Right forelimb (tissue), 1 donor: ENCODE measurements around the gene PRKAR2B.
"Not testable (repeated sequence)": the region's sequence is repeated elsewhere in the genome, so short reads cannot be mapped to it uniquely, and the experiment has no call there.

Experiments used
- DNase-seq: peaks from one replicate; pipeline ENCODE4 v3.0.0-alpha.2; 2018

Gene PRKAR2B

GRCh38 chr7:107049480-107049879 lies 5.0 kb downstream of the PRKAR2B start:
- DNase-seq, result no peak

GRCh38 chr7:107049971-107050532 lies 5.5 kb downstream of the PRKAR2B start:
- DNase-seq, result no peak

- no peak for DNase-seq
Observed at GRCh38 chr7:107051376-107051775, 6.9 kb downstream of the PRKAR2B start.

- DNase-seq, result not testable (repeated sequence)
Observed at GRCh38 chr7:107054965-107055364, 10.5 kb downstream of the PRKAR2B start.

GRCh38 chr7:107056058-107056457 lies 11.6 kb downstream of the PRKAR2B start:
- DNase-seq, result not testable (repeated sequence)

- DNase-seq, result no peak
Observed at GRCh38 chr7:107056728-107057473, 12.4 kb downstream of the PRKAR2B start.

- no peak for DNase-seq
Observed at GRCh38 chr7:107057474-107057833, 12.9 kb downstream of the PRKAR2B start.

GRCh38 chr7:107059468-107059867 lies 15.0 kb downstream of the PRKAR2B start:
- DNase-seq, result no peak

GRCh38 chr7:107063245-107064120 lies 19.0 kb downstream of the PRKAR2B start:
- no peak for DNase-seq

GRCh38 chr7:107064255-107064654 lies 19.8 kb downstream of the PRKAR2B start:
- DNase-seq, result no peak

GRCh38 chr7:107065929-107066247 lies 21.4 kb downstream of the PRKAR2B start:
- DNase-seq, result no peak

GRCh38 chr7:107068156-107068555 lies 23.7 kb downstream of the PRKAR2B start:
- no peak for DNase-seq

GRCh38 chr7:107069457-107069856 lies 25.0 kb downstream of the PRKAR2B start:
- DNase-seq, result no peak

GRCh38 chr7:107070710-107071109 lies 26.2 kb downstream of the PRKAR2B start:
- no peak for DNase-seq

- no peak for DNase-seq
Observed at GRCh38 chr7:107071129-107071528, 26.6 kb downstream of the PRKAR2B start.

- no peak for DNase-seq
Observed at GRCh38 chr7:107072133-107072532, 27.6 kb downstream of the PRKAR2B start.

- no peak for DNase-seq
Observed at GRCh38 chr7:107075863-107076574, 31.5 kb downstream of the PRKAR2B start.

GRCh38 chr7:107076781-107077698 lies 32.5 kb downstream of the PRKAR2B start:
- no peak for DNase-seq

GRCh38 chr7:107077699-107078516 lies 33.4 kb downstream of the PRKAR2B start:
- DNase-seq, result no peak

GRCh38 chr7:107078517-107078966 lies 34.0 kb downstream of the PRKAR2B start:
- DNase-seq, result no peak
